NCI-H2107 treated with DMSO at 0.1 percent for 48 hours (cell line): ENCODE data around the gene PODXL.
"Not testable (repeated sequence)": the region's sequence is repeated elsewhere in the genome, so short reads cannot be mapped to it uniquely, and the experiment has no call there.

ENCODE experiments used
- DNase-seq: peaks from one replicate; lab custom pipeline; 2025; ENCODE audit not compliant: unreplicated experiment; lab: John Stamatoyannopoulos, UW

PODXL gene

GRCh38 chr7:131495669-131496498, 60.5 kb downstream of the PODXL start:
- DNase-seq: no peak

GRCh38 chr7:131494182-131494581, 62.2 kb downstream of the PODXL start:
- DNase-seq: no peak

GRCh38 chr7:131493581-131493980, 62.8 kb downstream of the PODXL start:
- no peak for DNase-seq

- no peak for DNase-seq
These were observed 63.3 kb downstream of the PODXL start for GRCh38 chr7:131493081-131493480.

- DNase-seq: no peak
These were observed 66.5 kb downstream of the PODXL start for GRCh38 chr7:131489881-131490280.

- no peak for DNase-seq
These were observed 67.2 kb downstream of the PODXL start for GRCh38 chr7:131489196-131489595.

GRCh38 chr7:131488361-131488760, 68.1 kb downstream of the PODXL start:
- DNase-seq: no peak

- no peak for DNase-seq
These were observed 69.2 kb downstream of the PODXL start for GRCh38 chr7:131487217-131487616.

GRCh38 chr7:131486346-131486745, 70.1 kb downstream of the PODXL start:
- no peak for DNase-seq

GRCh38 chr7:131483586-131483985, 72.8 kb downstream of the PODXL start:
- no peak for DNase-seq

- DNase-seq: no peak
These were observed 73.6 kb downstream of the PODXL start for GRCh38 chr7:131482800-131483199.

GRCh38 chr7:131480384-131481315, 75.8 kb downstream of the PODXL start:
- DNase-seq: no peak

GRCh38 chr7:131476740-131477139, 79.7 kb downstream of the PODXL start:
- DNase-seq: no peak

- DNase-seq: peak; percentile 85
These were observed 85.0 kb downstream of the PODXL start for GRCh38 chr7:131471250-131472004.

GRCh38 chr7:131467788-131468187, 88.6 kb downstream of the PODXL start:
- no peak for DNase-seq

- DNase-seq: no peak
These were observed 89.6 kb downstream of the PODXL start for GRCh38 chr7:131466735-131467365.

- not testable (repeated sequence) for DNase-seq
These were observed 93.7 kb downstream of the PODXL start for GRCh38 chr7:131462715-131463114.

GRCh38 chr7:131462059-131462458, 94.4 kb downstream of the PODXL start:
- DNase-seq: no peak

GRCh38 chr7:131459256-131459655, 97.2 kb downstream of the PODXL start:
- DNase-seq: no peak

GRCh38 chr7:131456338-131456737, 100.1 kb downstream of the PODXL start:
- DNase-seq: no peak

- DNase-seq: no peak
These were observed 100.9 kb downstream of the PODXL start for GRCh38 chr7:131455546-131455945.
